GM19351 (cell line): ENCODE results near the gene P2RY2.
A peak's percentile ranks its signal among the peaks of the same experiment; 100 is the strongest.
"Not testable (repeated sequence)": the region's sequence is repeated elsewhere in the genome, so short reads cannot be mapped to it uniquely, and the experiment has no call there.

Experiments used
- ATAC-seq: cut with Tn5 transposase; IDR thresholded peaks from one replicate; pipeline ENCODE4 v1.9.1; 2021; ENCODE audit warnings: mild to moderate bottlenecking, moderate library complexity; ENCODE audit not compliant: unreplicated experiment

Gene P2RY2

DNA sequence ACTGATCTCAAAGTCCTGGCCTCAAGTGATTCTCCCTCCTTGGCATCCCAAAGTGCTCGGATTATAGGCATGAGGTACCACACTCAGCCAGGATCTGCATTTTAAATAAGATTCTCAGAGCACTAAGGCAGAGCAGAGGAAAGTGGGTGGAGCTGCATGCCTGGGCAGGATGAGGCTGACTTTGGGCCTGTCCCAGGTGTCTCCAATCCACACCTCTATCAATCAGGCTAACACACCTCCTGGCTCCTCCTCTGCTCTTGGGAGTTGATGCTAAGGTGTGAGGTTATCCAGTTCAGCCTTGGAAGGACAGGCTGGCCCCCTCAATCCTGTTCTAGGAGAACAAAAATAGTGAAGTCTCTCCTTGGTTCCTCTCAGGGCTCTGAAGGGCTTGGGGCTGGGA lies 30.2 kb upstream of the P2RY2 start:
- ATAC-seq: no peak

GRCh38 chr11:73188301-73188700 lies 29.8 kb upstream of the P2RY2 start:
- ATAC-seq: no peak

DNA sequence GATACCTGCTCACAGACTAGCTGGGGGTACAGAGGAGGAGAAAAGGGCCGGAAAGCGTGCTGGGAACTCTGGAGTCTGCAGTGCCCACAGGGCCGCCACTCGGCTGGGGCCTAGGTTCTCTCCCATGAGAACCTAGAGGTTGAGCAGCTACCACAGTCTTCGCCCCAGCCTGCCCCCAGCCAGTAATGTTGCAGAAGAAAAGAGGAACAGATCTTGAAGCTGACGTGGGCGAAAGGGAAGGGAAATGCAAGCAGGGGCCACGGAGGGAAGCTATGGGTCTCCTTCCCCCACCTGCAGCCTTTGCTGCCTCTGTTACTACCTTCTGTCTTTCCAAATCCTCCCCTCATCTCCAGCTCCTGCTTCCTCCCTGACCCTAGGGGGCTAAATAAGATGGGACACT lies 28.8 kb upstream of the P2RY2 start:
- no peak for ATAC-seq

DNA sequence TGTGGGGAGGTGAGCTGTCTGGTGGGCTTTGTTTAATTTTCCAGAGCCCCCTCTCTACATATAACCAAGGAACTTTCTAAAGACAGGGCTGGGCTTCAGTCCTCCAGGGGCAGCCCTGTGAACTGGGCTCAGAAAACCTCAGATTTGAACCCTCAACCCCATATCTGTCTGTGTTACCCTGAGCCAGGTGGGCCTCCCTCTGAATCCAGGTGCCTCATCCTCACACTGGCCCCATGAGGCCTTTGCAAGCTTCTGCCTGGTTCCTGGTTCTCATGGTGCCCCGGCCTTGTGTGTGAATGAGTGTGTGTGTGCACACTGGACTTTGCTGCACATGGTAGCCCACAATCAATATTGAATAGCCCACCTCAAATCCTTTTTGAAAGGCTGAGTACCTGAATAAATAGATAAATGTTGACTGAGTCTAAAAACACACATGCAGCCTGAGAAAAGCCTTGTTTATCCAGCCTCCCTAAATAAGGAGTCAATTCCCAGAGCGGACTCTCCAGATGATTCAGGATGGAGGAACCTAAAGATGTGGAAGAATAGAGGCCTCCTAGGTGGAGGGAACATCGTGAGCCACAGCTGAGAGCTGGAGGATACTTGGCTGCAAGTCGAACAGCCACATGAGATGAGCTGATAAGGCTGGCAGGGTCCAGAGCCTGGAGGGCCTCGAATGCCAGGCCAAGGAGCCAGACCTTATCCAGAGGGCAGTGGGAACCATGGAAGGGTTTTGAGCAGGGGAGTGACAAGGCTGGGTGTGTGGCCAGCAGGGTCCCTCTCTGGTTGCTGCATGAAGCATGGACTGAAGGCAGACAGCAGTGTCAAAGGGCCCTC lies 28.1 kb upstream of the P2RY2 start:
- ATAC-seq: no peak

DNA sequence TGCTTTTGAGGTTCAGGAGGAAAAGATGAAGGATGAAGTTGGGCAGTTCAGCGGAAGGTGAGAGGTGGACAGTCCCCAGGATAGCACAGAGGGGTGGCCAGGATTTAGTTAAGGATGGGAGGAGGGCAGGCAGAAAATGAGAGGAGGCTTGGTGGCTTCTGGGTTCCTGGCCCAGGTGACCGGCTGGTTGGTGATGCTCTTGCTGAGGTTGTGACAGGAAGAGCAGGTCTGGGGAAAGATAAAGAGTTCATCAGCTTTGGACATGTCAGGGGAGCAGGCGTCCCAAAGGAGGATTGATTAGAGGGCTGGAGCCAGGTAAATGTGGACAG lies 27.6 kb upstream of the P2RY2 start:
- ATAC-seq: no peak

DNA sequence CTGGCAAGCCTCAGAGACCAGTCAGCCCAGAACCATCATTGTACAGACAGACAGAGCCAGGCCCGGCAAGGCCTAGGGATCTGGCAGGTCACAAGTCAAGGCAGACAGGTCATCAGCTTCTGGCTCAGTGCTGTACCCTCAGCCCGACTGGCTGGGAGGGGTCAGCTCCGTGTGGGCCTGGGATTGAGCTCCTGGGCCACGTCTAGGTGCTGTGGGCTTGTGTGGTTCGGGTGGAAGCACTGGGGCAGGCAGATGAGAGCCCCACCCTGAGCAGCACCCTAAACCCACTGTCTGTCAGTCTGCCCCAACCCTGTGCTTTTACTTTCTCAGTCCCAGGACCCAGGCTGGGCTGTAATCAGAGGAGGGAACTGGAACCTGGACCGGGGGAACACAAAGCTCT lies 26.9 kb upstream of the P2RY2 start:
- no peak for ATAC-seq

DNA sequence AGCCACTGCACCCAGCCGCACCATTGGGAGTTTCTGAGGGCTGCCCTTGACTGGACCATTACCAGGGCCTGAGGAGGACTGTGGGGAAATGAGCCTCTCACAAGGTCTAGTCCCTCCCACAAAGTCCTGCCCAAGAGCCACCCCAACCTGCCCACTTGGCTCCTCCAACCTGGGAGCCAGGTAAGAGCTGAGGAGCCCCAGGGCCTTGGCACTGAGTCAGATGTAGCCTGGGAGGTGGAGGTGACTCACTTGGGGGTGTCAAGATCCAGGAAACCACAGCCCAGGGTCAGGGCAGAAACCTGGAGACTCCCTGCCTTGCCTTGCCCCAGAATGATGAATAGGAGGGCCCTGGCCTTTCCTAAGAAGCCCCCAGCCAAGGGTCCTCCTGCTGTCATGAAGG lies 25.8 kb upstream of the P2RY2 start:
- no peak for ATAC-seq

DNA sequence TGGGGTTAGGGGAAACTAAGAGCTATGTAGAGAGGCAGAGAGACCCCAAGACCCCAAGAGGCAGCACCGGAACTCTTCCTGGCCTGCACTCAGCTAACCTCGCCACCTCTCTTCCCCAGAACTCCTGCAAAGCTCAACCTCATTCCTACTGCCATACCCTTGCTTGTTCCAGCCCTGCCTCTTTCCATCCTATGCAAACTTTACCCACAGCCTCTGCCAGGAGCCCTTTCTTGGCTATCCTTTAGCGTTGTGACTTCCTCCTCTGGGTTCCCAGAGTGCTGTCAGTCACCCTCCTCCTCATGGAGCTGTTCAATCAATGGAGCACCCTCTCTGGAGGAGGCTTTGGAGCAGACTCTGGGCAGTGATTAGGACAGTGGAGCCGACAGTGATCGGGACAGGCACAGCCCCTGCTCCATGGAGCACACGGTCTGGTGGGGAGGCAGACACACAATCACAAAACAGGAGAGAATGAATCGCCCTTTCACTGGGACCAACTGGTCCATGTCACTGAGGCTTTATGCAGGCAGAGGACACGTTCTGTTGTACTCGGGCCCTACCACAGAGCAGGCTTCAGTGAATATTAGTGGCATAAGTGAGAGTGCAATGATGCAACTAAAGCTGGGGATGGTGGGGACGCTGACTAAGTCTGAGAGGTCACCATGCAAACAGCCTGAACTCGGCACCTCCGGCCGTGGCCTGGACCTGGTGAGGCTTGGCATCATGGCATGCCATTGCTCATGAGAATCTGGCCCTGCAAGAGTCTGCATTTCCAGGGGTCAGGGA lies 24.6 kb upstream of the P2RY2 start:
- peak; percentile 88 for ATAC-seq

GRCh38 chr11:73194034-73194507 lies 24.0 kb upstream of the P2RY2 start:
- ATAC-seq: no peak

DNA sequence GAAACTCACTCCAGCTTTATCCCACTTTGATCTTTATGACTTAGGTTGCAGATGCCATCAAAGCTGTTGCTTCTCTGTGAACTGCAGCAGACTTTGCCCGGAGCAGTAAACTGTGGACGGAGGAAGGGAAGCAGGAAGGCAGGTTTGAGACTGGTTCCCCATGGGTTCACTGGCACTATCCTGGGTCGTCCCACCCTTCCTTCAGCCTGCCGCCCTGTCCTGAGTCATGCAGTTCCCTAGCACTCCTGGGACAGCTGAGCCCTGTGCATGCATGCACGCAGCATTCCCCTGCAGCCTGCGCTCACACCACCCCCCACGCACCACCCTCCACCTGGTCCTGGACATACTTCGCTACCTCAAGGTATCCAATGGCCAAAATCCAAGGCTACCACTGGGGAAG lies 23.5 kb upstream of the P2RY2 start:
- ATAC-seq: no peak

DNA sequence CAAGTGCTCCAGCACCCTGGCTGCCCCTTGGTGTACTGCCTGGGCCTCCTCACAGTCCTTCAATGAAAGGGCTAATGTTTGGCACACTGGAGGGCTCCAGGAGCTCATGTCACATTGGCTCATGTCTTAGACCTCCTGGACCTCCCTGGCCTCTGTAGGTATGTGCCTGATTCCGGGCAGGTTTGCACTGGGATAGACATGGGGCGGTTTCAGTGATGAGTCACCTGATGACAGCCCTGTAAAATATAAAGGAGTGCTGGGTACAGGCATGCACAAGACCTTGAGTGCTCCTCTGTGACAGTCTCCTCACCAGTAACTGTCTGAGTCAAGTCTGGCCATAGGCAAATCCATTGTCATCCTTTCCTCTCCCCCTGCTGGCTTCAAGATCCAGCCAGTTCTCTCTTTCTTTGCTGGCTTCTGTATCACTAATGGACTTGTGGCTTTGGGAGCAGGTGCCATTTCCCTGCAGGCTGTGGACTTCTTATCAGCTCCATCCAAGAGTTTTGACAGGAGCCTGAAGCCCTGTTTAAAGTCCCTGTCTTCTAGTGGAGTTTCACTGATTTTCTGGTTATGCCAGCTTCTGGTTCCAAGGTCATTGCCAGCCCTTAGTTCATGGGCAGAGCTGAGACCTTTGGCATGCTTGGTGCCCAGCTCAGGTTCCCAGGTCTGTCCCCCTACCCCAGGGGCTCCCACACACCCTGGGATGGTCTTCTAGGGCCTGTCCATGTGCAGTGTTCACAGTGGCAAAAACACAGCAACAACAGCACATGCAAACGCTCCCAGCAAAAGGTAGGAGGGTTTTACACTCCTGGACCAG lies 22.7 kb upstream of the P2RY2 start:
- ATAC-seq: no peak

DNA sequence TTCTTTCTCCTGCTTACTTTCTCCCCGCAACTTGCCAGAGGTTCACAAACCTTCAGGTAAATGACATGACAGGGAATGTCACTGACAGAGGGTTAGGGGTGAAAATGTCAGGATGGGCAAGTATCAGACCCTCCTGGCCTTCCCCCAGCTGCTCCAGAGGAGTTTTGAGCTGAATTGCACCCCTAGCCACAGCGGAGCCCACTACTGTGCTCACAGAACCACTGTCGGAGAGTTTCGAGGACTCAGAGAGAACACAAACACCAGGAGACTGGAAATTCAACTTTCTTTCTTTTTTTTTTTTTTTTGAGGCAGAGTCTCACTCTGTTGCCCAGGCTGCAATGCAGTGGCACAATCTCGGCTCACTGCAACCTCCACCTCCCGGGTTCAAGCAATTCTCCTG lies 21.5 kb upstream of the P2RY2 start:
- no peak for ATAC-seq

DNA sequence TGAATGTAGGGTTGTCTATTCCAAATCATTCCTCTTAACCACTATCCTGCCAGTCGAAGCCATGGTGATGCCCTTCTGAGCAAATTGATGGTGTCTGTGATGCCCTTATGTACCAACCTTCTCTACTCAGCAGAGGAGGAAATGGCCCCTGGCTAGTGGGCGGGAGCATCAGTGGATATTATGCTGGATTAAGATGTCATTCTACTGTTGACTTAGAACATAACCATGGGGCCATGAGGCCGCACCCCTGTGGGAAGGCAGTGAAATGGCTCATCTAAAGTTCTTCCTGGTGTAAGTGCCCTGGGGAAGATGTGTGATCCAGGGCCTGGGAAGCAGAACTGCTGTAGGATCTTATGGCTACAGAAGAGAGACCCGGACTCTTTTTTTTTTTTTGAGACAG lies 20.7 kb upstream of the P2RY2 start:
- ATAC-seq: no peak

GRCh38 chr11:73197787-73198186 lies 20.3 kb upstream of the P2RY2 start:
- ATAC-seq: not testable (repeated sequence)

DNA sequence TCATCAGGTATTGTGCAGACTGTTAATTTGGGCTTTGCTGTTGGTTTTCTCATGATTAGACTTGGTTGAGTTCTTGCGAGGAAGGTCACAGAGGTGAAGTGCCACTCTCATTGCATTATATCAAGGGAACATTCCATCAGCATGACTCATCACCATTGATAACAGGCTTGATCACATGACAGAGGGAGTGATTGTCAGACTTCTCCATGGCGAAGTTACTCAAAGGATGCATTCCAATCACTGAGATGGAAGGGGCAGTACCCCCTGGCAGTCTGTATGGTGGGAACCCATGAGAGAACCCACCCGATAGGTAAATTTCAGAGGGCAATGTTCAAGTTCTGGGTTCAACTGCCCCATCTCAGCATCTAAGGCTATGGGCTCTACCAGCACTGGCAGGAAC lies 19.4 kb upstream of the P2RY2 start:
- ATAC-seq: no peak

GRCh38 chr11:73199446-73199845 lies 18.6 kb upstream of the P2RY2 start:
- no peak for ATAC-seq

DNA sequence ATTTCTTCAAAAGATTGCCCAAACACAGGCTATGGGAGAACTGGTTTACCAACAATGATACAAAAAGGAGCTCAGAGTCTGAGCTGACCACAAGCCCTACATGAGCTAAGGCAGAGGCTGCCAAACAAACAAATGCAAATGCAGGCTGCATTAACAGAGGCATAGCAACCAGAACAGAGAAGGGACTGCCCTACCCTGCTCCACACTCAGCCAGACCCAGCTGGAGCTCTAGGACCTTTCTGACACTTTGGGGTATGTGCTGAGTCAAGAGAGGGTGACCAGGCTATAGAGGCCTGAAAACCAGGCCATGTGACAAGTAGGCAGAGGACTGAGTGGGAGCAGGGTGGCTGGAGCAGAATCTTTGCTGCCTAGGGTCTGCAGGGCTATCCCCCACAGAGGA lies 17.8 kb upstream of the P2RY2 start:
- no peak for ATAC-seq

GRCh38 chr11:73201249-73201648 lies 16.8 kb upstream of the P2RY2 start:
- ATAC-seq: no peak

DNA sequence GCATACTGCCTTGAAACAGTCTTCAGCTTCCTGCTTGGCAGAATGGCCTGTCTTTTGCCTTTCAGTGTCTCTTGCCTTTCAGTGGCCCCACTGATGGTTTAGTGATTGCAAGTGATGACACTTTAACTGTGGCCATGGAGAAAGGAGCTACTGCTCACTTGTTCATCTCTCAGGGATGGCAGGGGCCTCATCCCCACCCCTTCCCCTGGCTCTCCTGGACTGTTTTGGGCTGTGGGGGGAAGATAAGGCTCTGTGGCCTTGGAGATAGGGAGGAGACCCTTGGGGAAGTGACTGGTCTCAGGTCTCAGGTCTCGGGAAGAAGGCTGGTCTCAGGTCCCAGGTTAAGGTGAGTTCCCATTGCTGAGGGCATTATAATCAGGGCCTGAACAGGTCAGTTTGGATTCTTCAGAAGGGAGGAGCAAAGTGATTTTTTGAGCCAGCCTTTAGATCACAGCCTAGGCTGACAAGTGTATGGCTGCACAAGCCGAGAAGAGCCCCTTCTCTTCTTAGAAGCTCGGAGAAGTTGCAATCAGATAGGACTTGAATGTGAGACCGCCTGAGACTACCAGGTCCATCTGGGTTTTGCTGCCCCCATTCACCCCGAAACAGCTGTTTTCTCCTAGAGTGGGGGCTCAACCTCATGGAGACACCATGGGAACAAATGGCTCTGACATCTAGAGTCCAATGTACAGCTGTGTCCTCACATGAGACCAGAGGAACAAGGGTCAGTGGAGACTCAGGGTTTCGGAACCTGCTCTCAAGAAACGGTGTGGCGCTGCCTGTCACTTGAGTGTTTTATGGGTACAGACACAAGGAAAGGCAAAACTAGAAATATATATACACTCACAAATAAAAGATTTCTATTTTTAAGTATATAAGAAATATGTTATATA lies 15.9 kb upstream of the P2RY2 start:
- ATAC-seq: no peak

- ATAC-seq: no peak
Measured at GRCh38 chr11:73203322-73203721, 14.8 kb upstream of the P2RY2 start.

- no peak for ATAC-seq
Measured at GRCh38 chr11:73203790-73204189, 14.3 kb upstream of the P2RY2 start.
